Adipose tissue (tissue), 3 donors: ENCODE results near the gene XRCC4. TPM values are rescaled to one million over a fixed set of nuclear protein-coding genes. Genes with fewer than 3 reads are reported as not detected.

Source experiments
- H3K27ac ChIP-seq: one replicate; pipeline ENCODE4 v1.5.1; 2013; ENCODE audit warnings: low read depth, low read length
- WGBS, 3 donors: extraction: QIAGEN DNeasy Blood & Tissue Kit; methylation state at CpG; one replicate each; pipeline ENCODE4 v1.1.7; 2013; 5-methylcytosine and 5-hydroxymethylcytosine counted together
- polyA plus RNA-seq, 3 donors: library from polyadenylated mRNA; stranded (reverse); fragments of 200-250 nt; gene quantifications; one replicate each; pipeline ENCODE4 v1.2.3, GENCODE V29; 2013
- donor health status: healthy with polysubstance abuse.
- donor health status: Bipolar disorder and iron deficiency.
- donor health status: healthy.

Gene XRCC4
- polyA plus RNA-seq, 3 donors = 2.7 to 6.9 (median 5.5) TPM

GRCh38 chr5:83156001-83156400 is 78.7 kb downstream of the XRCC4 start:
- 49 to 88% (median 63%) methylated on average over 2 of the region's 2 CpGs for WGBS, 3 donors

GRCh38 chr5:83157163-83157562 is 79.8 kb downstream of the XRCC4 start:
- WGBS, 3 donors = 30 to 56% (median 42%) methylated on average over 2 of the region's 2 CpGs
- no peak overlapping the region for H3K27ac ChIP-seq

More at GRCh38 chr5:83156001-83156400, 78.7 kb downstream of the XRCC4 start:
- no peak overlapping the region for H3K27ac ChIP-seq

GRCh38 chr5:83162601-83163000 is 85.3 kb downstream of the XRCC4 start:
- 54 to 57% (median 55%) methylated on average over 3 of the region's 3 CpGs for WGBS, 3 donors
- H3K27ac ChIP-seq = no peak overlapping the region

GRCh38 chr5:83167538-83167937 is 90.2 kb downstream of the XRCC4 start:
- H3K27ac ChIP-seq = no peak overlapping the region

GRCh38 chr5:83169571-83170337 is 92.4 kb downstream of the XRCC4 start:
- H3K27ac ChIP-seq = no peak overlapping the region
- 74 to 91% (median 81%) methylated on average over 2 of the region's 2 CpGs for WGBS, 3 donors

GRCh38 chr5:83172011-83172410 is 94.7 kb downstream of the XRCC4 start:
- no peak overlapping the region for H3K27ac ChIP-seq
- 91 to 94% (median 93%) methylated on average over 1 of the region's 1 CpG for WGBS, 3 donors

- no peak overlapping the region for H3K27ac ChIP-seq
Observed at GRCh38 chr5:83172655-83173054, 95.3 kb downstream of the XRCC4 start.

GRCh38 chr5:83173826-83174225 is 96.5 kb downstream of the XRCC4 start:
- 92 to 95% (median 94%) methylated on average over 2 of the region's 2 CpGs for WGBS, 3 donors
- no peak overlapping the region for H3K27ac ChIP-seq

- H3K27ac ChIP-seq = no peak overlapping the region
- WGBS, 3 donors = 94 to 100% (median 97%) methylated on average over 2 of the region's 2 CpGs
Observed at GRCh38 chr5:83177803-83178202, 100.5 kb downstream of the XRCC4 start.

- no peak overlapping the region for H3K27ac ChIP-seq
Observed at GRCh38 chr5:83179966-83180365, 102.6 kb downstream of the XRCC4 start.

- WGBS, 3 donors = 59 to 82% (median 66%) methylated on average over 3 of the region's 3 CpGs
- H3K27ac ChIP-seq = no peak overlapping the region
Observed at GRCh38 chr5:83184534-83184933, 107.2 kb downstream of the XRCC4 start.

GRCh38 chr5:83192947-83193346 is 115.6 kb downstream of the XRCC4 start:
- 87 to 92% (median 89%) methylated on average over 5 of the region's 5 CpGs for WGBS, 3 donors
- no peak overlapping the region for H3K27ac ChIP-seq

- H3K27ac ChIP-seq = no peak overlapping the region
- 75 to 86% (median 83%) methylated on average over 2 of the region's 2 CpGs for WGBS, 3 donors
Observed at GRCh38 chr5:83197326-83197967, 120.1 kb downstream of the XRCC4 start.

GRCh38 chr5:83199126-83199525 is 121.8 kb downstream of the XRCC4 start:
- H3K27ac ChIP-seq = no peak overlapping the region
- 79 to 81% (median 80%) methylated on average over 5 of the region's 5 CpGs for WGBS, 3 donors

GRCh38 chr5:83204651-83205050 is 127.3 kb downstream of the XRCC4 start:
- 88 to 96% (median 94%) methylated on average over 1 of the region's 1 CpG for WGBS, 3 donors
- no peak overlapping the region for H3K27ac ChIP-seq

GRCh38 chr5:83209963-83210362 is 132.6 kb downstream of the XRCC4 start:
- no peak overlapping the region for H3K27ac ChIP-seq

GRCh38 chr5:83219077-83219476 is 141.7 kb downstream of the XRCC4 start:
- H3K27ac ChIP-seq = no peak overlapping the region

GRCh38 chr5:83219495-83219894 is 142.1 kb downstream of the XRCC4 start:
- no peak overlapping the region for H3K27ac ChIP-seq
- WGBS, 3 donors = 71 to 74% (median 72%) methylated on average over 4 of the region's 4 CpGs

- WGBS, 3 donors = 82 to 93% (median 83%) methylated on average over 3 of the region's 3 CpGs
- no peak overlapping the region for H3K27ac ChIP-seq
Observed at GRCh38 chr5:83220331-83220730, 143.0 kb downstream of the XRCC4 start.

- 91 to 97% (median 95%) methylated on average over 2 of the region's 2 CpGs for WGBS, 3 donors
- H3K27ac ChIP-seq = no peak overlapping the region
Observed at GRCh38 chr5:83222906-83223305, 145.6 kb downstream of the XRCC4 start.
